H1 (cell line): ENCODE results near the gene KRTAP4-7. TPM values are rescaled to one million over a fixed set of nuclear protein-coding genes. Genes with fewer than 3 reads are reported as not detected.

ENCODE experiments used
- CTCF ChIA-PET: fragments of 300-600 bp; sonication (Branson Sonifier 250); formaldehyde crosslinking; loops from one replicate; lab custom pipeline; 2021; ENCODE audit not compliant: partially characterized antibody; lab: Charles Lee
- POLR2A ChIA-PET: fragments of 300-600 bp; sonication (Branson Sonifier 250); formaldehyde crosslinking; loops from one replicate; lab custom pipeline; 2021; ENCODE audit warnings: inconsistent platforms; ENCODE audit not compliant: partially characterized antibody; lab: Charles Lee
- DNase-seq, 2 experiments: peaks; one replicate each; pipeline versions ENCODE4 v3.0.0 to v3.0.0-alpha.2; 2010 to 2022; ENCODE audit warnings: low spot score in 2 of 2, low read depth in 1 of 2, mixed read lengths in 1 of 2
- FAIRE-seq: peaks from 2 replicates; lab custom pipeline; 2011; peaks lifted over from hg19 to GRCh38; lab: Jason Lieb, UNC
- H2AFZ ChIP-seq: 2 replicates; pipeline ENCODE4 v1.8.1; 2012; ENCODE audit warnings: low read length, inconsistent platforms
- H2AK5ac ChIP-seq: 2 replicates; pipeline ENCODE4 v1.6.1; 2013; ENCODE audit warnings: low read depth, low read length
- H2BK120ac ChIP-seq: replicated peaks from 2 replicates; pipeline ENCODE3; 2013; ENCODE audit warnings: low read depth, low read length, inconsistent platforms
- H2BK12ac ChIP-seq: 2 replicates; pipeline ENCODE4 v1.6.1; 2013; ENCODE audit warnings: low read depth, low read length
- H2BK15ac ChIP-seq: 2 replicates; pipeline ENCODE4 v1.6.1; 2013; ENCODE audit warnings: low read length
- H2BK20ac ChIP-seq: 2 replicates; pipeline ENCODE4 v1.6.1; 2013; ENCODE audit warnings: low read length
- H2BK5ac ChIP-seq: 2 replicates; pipeline ENCODE4 v1.6.1; 2013; ENCODE audit warnings: low read depth, low read length
- H3K14ac ChIP-seq: 2 replicates; pipeline ENCODE4 v1.6.1; 2013; ENCODE audit warnings: inconsistent platforms; ENCODE audit not compliant: insufficient read length
- H3K18ac ChIP-seq: 2 replicates; pipeline ENCODE4 v1.6.1; 2013; ENCODE audit warnings: low read length; ENCODE audit errors: extremely low read depth
- H3K23ac ChIP-seq: 2 replicates; pipeline ENCODE4 v1.6.1; 2013; ENCODE audit warnings: inconsistent platforms; ENCODE audit not compliant: insufficient read length
- H3K23me2 ChIP-seq: 2 replicates; pipeline ENCODE4 v1.6.1; 2013; ENCODE audit warnings: low read depth, low read length
- H3K27ac ChIP-seq: 2 replicates; pipeline ENCODE4 v1.6.1; 2011; ENCODE audit warnings: low read depth, low read length, inconsistent platforms
- H3K27me3 ChIP-seq, 4 experiments: replicated peaks in 1 of 4; 1 replicate in 1 of 4; 2 replicates in 3 of 4; pipeline versions ENCODE4 v1.6.1 to v1.8.1; 2011 to 2013; ENCODE audit warnings: low read length in 3 of 4, mild to moderate bottlenecking in 3 of 4, inconsistent platforms in 2 of 4, mixed read lengths in 2 of 4, moderate library complexity in 1 of 4; ENCODE audit not compliant: control insufficient read depth in 3 of 4, insufficient read depth in 3 of 4; ENCODE audit errors: extremely low read depth in 1 of 4
- H3K36me3 ChIP-seq, 4 experiments: 2 replicates each; pipeline versions ENCODE4 v1.6.1 to v1.8.1; 2011 to 2013; ENCODE audit warnings: mild to moderate bottlenecking in 4 of 4, low read length in 3 of 4, moderate library complexity in 2 of 4, control low read depth in 1 of 4, inconsistent platforms in 1 of 4; ENCODE audit not compliant: insufficient read depth in 4 of 4, control insufficient read depth in 2 of 4
- H3K4ac ChIP-seq: replicated peaks from 2 replicates; pipeline ENCODE3; 2013; ENCODE audit warnings: low read length, low read depth, mixed read lengths, inconsistent platforms; ENCODE audit not compliant: insufficient read length
- H3K4me1 ChIP-seq, 4 experiments: replicated peaks in 1 of 4; 1 replicate in 1 of 4; 2 replicates in 3 of 4; pipeline versions ENCODE4 v1.6.1 to v1.8.1; 2011 to 2013; ENCODE audit warnings: low read length in 3 of 4, inconsistent platforms in 2 of 4, mixed read lengths in 1 of 4; ENCODE audit not compliant: insufficient read depth in 4 of 4, control insufficient read depth in 3 of 4
- H3K4me2 ChIP-seq, 2 experiments: 2 replicates each; pipeline versions ENCODE4 v1.6.1 to v1.8.1; 2011 to 2013; ENCODE audit warnings: low read depth in 2 of 2, low read length in 2 of 2, control low read depth in 1 of 2, inconsistent platforms in 1 of 2, mild to moderate bottlenecking in 1 of 2; ENCODE audit not compliant: insufficient read depth in 1 of 2
- H3K4me3 ChIP-seq, 4 experiments: fragments of 200-600, 300-600 bp in 1 of 4; sonication (generic), shearing (Covaris generic), sonication (Bioruptor Twin) in 1 of 4; 2 replicates each; pipeline versions ENCODE4 v1.5.1 to v1.8.1; 2011 to 2016; ENCODE audit warnings: low read length in 4 of 4, low read depth in 3 of 4, control low read depth in 2 of 4, inconsistent platforms in 2 of 4, mild to moderate bottlenecking in 2 of 4, mixed read lengths in 1 of 4, moderate library complexity in 1 of 4; ENCODE audit not compliant: insufficient read depth in 2 of 4; ENCODE audit errors: extremely low read depth in 1 of 4
- H3K56ac ChIP-seq: replicated peaks from 2 replicates; pipeline ENCODE3; 2013; ENCODE audit warnings: low read depth, mild to moderate bottlenecking, mixed read lengths, low read length, inconsistent platforms; ENCODE audit not compliant: insufficient read length
- H3K79me1 ChIP-seq: 2 replicates; pipeline ENCODE4 v1.6.1; 2013; ENCODE audit warnings: low read depth, low read length, control low read depth
- H3K79me2 ChIP-seq, 2 experiments: 2 replicates each; pipeline versions ENCODE4 v1.6.1 to v1.8.1; 2012 to 2013; ENCODE audit warnings: low read length in 2 of 2, mild to moderate bottlenecking in 2 of 2, inconsistent platforms in 1 of 2; ENCODE audit not compliant: insufficient read depth in 2 of 2, control insufficient read depth in 1 of 2
- H3K9ac ChIP-seq, 4 experiments: replicated peaks in 1 of 4; 1 replicate in 1 of 4; 2 replicates in 3 of 4; pipeline versions ENCODE4 v1.6.1 to v1.8.1; 2011 to 2013; ENCODE audit warnings: low read depth in 3 of 4, low read length in 3 of 4, control low read depth in 2 of 4, mild to moderate bottlenecking in 2 of 4, moderate library complexity in 2 of 4, inconsistent platforms in 1 of 4; ENCODE audit errors: extremely low read depth in 1 of 4
- H3K9me3 ChIP-seq, 2 experiments: 2 replicates each; pipeline versions ENCODE4 v1.6.1 to v1.8.1; 2012 to 2013; ENCODE audit warnings: mild to moderate bottlenecking in 2 of 2, moderate library complexity in 2 of 2, control low read depth in 1 of 2, inconsistent platforms in 1 of 2, low read depth in 1 of 2, low read length in 1 of 2, mixed read lengths in 1 of 2; ENCODE audit not compliant: insufficient read depth in 2 of 2
- H4K20me1 ChIP-seq, 2 experiments: replicated peaks in 1 of 2; 2 replicates each; pipeline versions ENCODE3 to v1.8.1; 2011 to 2013; ENCODE audit warnings: inconsistent platforms in 2 of 2, low read length in 2 of 2, mild to moderate bottlenecking in 1 of 2; ENCODE audit not compliant: insufficient read depth in 2 of 2, control insufficient read depth in 1 of 2
- H4K5ac ChIP-seq: 2 replicates; pipeline ENCODE4 v1.6.1; 2013; ENCODE audit warnings: low read length, low read depth, mixed read lengths, inconsistent platforms; ENCODE audit not compliant: insufficient read length
- H4K8ac ChIP-seq: 2 replicates; pipeline ENCODE4 v1.8.0; 2013; ENCODE audit warnings: mild to moderate bottlenecking, moderate library complexity, low read length, inconsistent platforms; ENCODE audit not compliant: insufficient read depth; ENCODE audit errors: extremely low read depth
- H4K91ac ChIP-seq: replicated peaks from 2 replicates; pipeline ENCODE3; 2013; ENCODE audit warnings: low read length, mixed read lengths, inconsistent platforms; ENCODE audit not compliant: insufficient read length
- BCL11A ChIP-seq, 2 experiments: IDR thresholded peaks; one replicate each; pipeline ENCODE4 v1.6.1; 2011; ENCODE audit warnings: low read depth in 2 of 2, low read length in 2 of 2, mild to moderate bottlenecking in 2 of 2
- CBX8 ChIP-seq: fragments of 300-800, 300-1000 bp; sonication (generic); IDR thresholded peaks from 2 replicates; pipeline ENCODE4 v1.7.1; 2016; ENCODE audit warnings: low read depth, low read length, borderline replicate concordance
- HDAC2 ChIP-seq, 2 experiments: fragments of 300-600 bp in 1 of 2; sonication (generic) in 1 of 2; IDR thresholded peaks; 2 replicates each; pipeline ENCODE4 v1.6.1; 2011 to 2012; ENCODE audit warnings: low read depth in 2 of 2, low read length in 2 of 2, mild to moderate bottlenecking in 2 of 2, moderate library complexity in 2 of 2, borderline replicate concordance in 1 of 2, inconsistent platforms in 1 of 2
- RAD21 ChIP-seq, 2 experiments: IDR thresholded peaks in 1 of 2; conservative IDR thresholded peaks in 1 of 2; 2 replicates each; pipeline ENCODE4 v1.6.1; 2011; ENCODE audit warnings: low read depth in 2 of 2, low read length in 2 of 2, improper control_type of control experiment in 1 of 2, inconsistent platforms in 1 of 2, mild to moderate bottlenecking in 1 of 2, moderate library complexity in 1 of 2
- RXRA ChIP-seq: IDR thresholded peaks from 2 replicates; pipeline ENCODE4 v1.6.1; 2011; ENCODE audit warnings: low read depth, mild to moderate bottlenecking, low read length, moderate library complexity; ENCODE audit not compliant: insufficient read depth
- TAF1 ChIP-seq: IDR thresholded peaks from 2 replicates; pipeline ENCODE4 v1.6.1; 2011; ENCODE audit warnings: mild to moderate bottlenecking, low read depth, low read length
- WGBS, 2 experiments: shearing (Covaris generic) in 1 of 2; methylation state at CpG; one replicate each; pipeline versions ENCODE4 v1.1.6 to v1.1.7; 2013 to 2015; ENCODE audit warnings: low lambda C conversion rate in 2 of 2, mixed read lengths in 2 of 2, inconsistent platforms in 1 of 2, low coverage in 1 of 2, missing lambda C conversion rate in 1 of 2; ENCODE audit not compliant: insufficient replicate concordance in 2 of 2, insufficient coverage in 1 of 2, insufficient read length in 1 of 2; ENCODE audit errors: extremely low coverage in 1 of 2, missing lambda C conversion rate in 1 of 2; 5-methylcytosine and 5-hydroxymethylcytosine counted together
- polyA plus RNA-seq, 7 experiments: library from polyadenylated mRNA; depleted of rRNA in 3 of 7; stranded (reverse) in 5 of 7; unstranded in 2 of 7; fragments of >200 nt in 5 of 7; fragments of 200-250 nt in 2 of 7; gene quantifications; 1 replicate in 5 of 7; 2 replicates in 1 of 7; 4 replicates in 1 of 7; pipeline versions ENCODE4 v1.2.1 to v1.2.3, GENCODE V29; 2011 to 2013; ENCODE audit warnings: missing spikeins in 2 of 7, mixed read lengths in 2 of 7
- total RNA-seq: library from RNA; stranded (reverse); fragmentation: NEBNext Ultra II Directional; extraction: Animal tissue kit (Norgen Biotek cat#: 25700); gene quantifications from 2 replicates; pipeline ENCODE4 v1.2.1, GENCODE V29; 2021

Gene KRTAP4-7
- total and polyA plus RNA-seq, 2 of the 8 experiments (the other 6 are each of a cell fraction or from before 2014, with no cell fraction given), result not detected

DNA sequence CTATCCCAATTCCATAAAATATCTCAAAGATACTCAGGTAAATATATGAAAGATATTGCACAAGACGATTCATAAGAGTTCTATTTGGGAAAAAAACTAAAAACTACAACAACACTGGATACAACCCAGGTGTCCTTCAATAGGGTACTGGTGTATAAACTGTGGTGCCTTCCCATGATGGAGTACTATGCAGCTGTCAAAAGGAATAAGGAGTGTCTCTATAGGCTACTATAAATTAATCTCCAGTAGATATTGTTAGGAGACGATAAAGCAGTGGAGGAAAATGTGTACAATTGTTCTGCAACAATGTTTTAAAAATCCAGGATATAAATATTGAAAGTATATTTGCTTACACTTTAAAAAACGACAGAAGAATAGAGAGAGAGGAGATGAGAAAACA is 42.5 kb downstream of the KRTAP4-7 start:
- Histone ChIP-seq H3K14ac (no peak overlapping the region), H3K56ac (no peak overlapping the region), H3K4me1 (no peaks in the 10 kb centered on the region), H2AK5ac (no peak overlapping the region), H2BK5ac (no peak overlapping the region), H3K4me2 (no peak overlapping the region), H3K18ac (no peak overlapping the region), H2BK12ac (no peak overlapping the region), H2BK15ac (no peak overlapping the region), H3K23ac (no peak overlapping the region), H4K91ac (no peak overlapping the region), H3K36me3 (no peaks in the 10 kb centered on the region), H3K79me1 (no peaks in the 10 kb centered on the region), H3K4ac (no peak overlapping the region), H2BK120ac (no peak overlapping the region), H3K9me3 (0 out of 4 replicates have a peak, but pooled peaks cover 0 to 5% of the 10 kb centered on the region in 2 experiments), H4K20me1 (no peaks in the 10 kb centered on the region), H4K5ac (no peak overlapping the region), H3K4me3 (no peak overlapping the region), H4K8ac (no peak overlapping the region), H3K27ac (no peak overlapping the region), H3K9ac (no peak overlapping the region), H3K79me2 (no peaks in the 10 kb centered on the region), H2AFZ (no peak overlapping the region), H3K23me2 (no peaks in the 10 kb centered on the region; the same call in 1 of the 2 replicates), H3K27me3 (no peaks in the 10 kb centered on the region), H2BK20ac (no peak overlapping the region)
- no peak for DNase-seq
- ChIA-PET CTCF (interaction anchor here (0.8 kb wide), 1 partner anchor 144 kb away, joined by 3 read pairs; no protein-coding TSS in a partner anchor), POLR2A (no interaction called here)
- FAIRE-seq, result no peak
- WGBS, 2 experiments, result 86% methylated on average over 3 of the region's 3 CpGs; no CpG with 5 or more reads in 1 of the 2 experiments
- TF ChIP-seq RAD21 (IDR thresholded peaks at IDR 0.05 in 1 of 2, conservative IDR thresholded peaks at IDR 0.05 in 1 of 2; ENCODE audit: low read depth in 2 of 2, low read length in 2 of 2) (no peak), CBX8 (no peak), HDAC2 (IDR thresholded peaks at IDR 0.05; ENCODE audit: borderline replicate concordance in 1 of 2, low read depth in 2 of 2, low read length in 2 of 2) (no peak), BCL11A (IDR thresholded peaks at IDR 0.05; ENCODE audit: low read depth in 2 of 2, low read length in 2 of 2) (no peak), RXRA (no peak), TAF1 (no peak)
